ENCODE measurements around the gene CEP170. TPM values are rescaled to one million over a fixed set of nuclear protein-coding genes. Genes with fewer than 3 reads are reported as not detected.
A peak's percentile ranks its signal among the peaks of the same experiment; 100 is the strongest.

The CEP170 gene
- 101 and 107 TPM in 2 replicates for total RNA-seq (2014; rRNA removed; shearing (Covaris generic))
- 46.9 and 76.4 TPM in 2 replicates for polyA plus RNA-seq (2015; cell fraction: cytosol; rRNA removed)
- 186 and 189 TPM in 2 replicates for polyA plus RNA-seq (2015; cell fraction: nucleus; rRNA removed)

GRCh38 chr1:243254927-243255790, at the start of gene CEP170:
CEP170 (minus strand) TSS chr1:243255281; CDS start chr1:243225280, 30,001 bp downstream.
- in situ Hi-C loops (cut with HindIII; ENCODE audit: low pct_unique_long_range_greater_than_20kb, low sequenced_read_pairs), result no loop called here
- DNase-seq (ENCODE audit: low read depth, low spot score), result peak; percentile 99

DNA sequence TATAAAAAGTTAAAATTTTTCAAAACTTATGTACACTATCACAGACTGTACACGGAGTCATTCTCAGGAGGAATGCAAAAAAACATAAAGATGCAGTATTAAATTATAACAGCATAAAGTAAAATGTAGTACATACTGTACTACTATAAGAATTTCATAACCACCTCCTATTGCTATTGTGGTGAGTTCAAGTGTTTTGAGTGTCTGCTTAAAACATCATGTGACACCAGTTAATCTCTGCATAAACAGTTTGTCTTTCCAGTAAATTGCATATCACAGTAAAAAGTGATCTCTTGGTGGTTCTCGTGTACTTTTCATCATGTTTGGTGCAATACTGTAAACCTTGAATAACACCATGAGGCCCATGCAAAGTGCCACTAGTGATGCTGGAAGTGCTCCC, 46.0 kb upstream of the CEP170 start:
- in situ Hi-C loops (cut with HindIII; ENCODE audit: low pct_unique_long_range_greater_than_20kb, low sequenced_read_pairs), result no loop called here
- no peak for DNase-seq (ENCODE audit: low read depth, low spot score)

- no peak for DNase-seq (ENCODE audit: low read depth, low spot score)
- in situ Hi-C loops (cut with HindIII; ENCODE audit: low pct_unique_long_range_greater_than_20kb, low sequenced_read_pairs), result no loop called here
These were observed 44.0 kb upstream of the CEP170 start for GRCh38 chr1:243299069-243299468.

DNA sequence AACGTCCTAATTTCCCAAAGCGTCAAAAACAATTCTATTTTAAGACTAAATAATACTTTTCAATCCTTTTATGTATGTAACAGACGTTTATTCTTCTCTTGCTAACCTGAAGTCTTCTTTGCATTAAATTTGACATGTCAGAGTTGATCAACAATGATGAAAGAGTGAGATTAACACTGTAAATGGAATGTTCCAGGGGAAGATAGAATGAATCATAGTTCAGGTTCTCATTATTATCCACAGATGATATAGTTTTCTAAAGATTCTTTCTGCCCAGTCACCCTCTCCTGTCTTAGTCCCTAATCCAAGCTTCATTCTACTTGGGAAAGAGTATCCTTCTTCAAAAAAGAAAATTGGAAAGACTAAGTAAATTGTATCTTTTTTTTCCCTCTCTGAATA, 39.6 kb upstream of the CEP170 start:
- in situ Hi-C loops (cut with HindIII; ENCODE audit: low pct_unique_long_range_greater_than_20kb, low sequenced_read_pairs), result no loop called here
- DNase-seq (ENCODE audit: low read depth, low spot score), result no peak

DNA sequence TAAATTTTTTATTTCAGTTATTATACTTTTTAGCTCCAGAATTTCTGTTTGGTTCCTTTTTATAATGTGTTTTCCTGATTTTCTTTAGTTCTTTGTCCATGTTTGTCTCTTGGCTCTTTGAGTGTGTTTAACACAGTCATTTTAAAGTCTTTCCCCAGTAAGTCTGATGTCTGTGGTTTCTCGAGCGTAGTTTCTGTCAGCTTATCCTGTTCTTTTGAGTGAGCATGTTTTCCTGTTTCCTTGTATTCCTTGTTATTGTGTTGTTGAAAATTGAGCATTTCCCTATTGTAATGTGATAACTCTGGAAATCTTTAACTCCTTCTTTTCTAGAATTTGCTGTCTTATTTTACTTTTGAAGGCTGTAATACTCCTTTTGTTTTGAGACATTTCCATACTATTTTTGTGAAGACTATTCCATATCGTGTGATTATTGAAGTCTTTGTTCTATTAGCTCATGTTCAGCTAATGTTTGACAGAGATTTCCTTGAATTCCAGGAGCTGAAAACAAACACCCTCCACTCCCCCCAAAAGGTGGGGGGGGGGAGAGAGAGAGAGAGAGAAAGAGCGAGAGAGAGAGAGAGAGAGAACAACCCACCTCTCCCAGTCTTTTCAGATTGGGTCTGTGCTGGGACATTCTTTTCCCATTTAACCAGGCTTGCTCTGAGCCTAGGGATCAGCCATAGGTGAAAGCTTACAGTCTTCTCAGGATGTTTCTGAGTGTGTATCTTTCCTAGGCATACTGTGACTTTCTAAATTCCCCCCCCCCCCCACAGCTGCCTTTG, 39.1 kb upstream of the CEP170 start:
- in situ Hi-C loops (cut with HindIII; ENCODE audit: low pct_unique_long_range_greater_than_20kb, low sequenced_read_pairs), result no loop called here
- DNase-seq (ENCODE audit: low read depth, low spot score), result no peak

DNA sequence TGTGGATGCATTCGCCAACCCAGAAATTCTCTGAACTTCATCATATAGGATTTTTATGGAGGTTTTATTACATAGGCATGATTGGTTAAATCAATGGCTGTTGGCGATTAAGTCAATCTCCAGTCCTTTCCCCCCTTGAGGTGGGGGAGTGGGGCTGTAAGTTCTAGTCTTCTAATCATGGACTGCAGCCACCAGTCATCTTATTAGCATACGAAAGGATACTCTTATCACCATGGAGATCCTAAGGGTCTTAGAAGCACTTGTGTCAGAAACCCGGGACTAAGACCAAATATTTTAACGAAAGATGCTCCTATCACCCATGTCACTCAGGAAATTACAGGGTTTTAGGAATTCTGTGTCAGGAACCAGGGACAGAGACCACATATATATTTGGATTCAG, 37.0 kb upstream of the CEP170 start:
- in situ Hi-C loops (cut with HindIII; ENCODE audit: low pct_unique_long_range_greater_than_20kb, low sequenced_read_pairs), result no loop called here
- no peak for DNase-seq (ENCODE audit: low read depth, low spot score)

- DNase-seq (ENCODE audit: low read depth, low spot score), result no peak
- in situ Hi-C loops (cut with HindIII; ENCODE audit: low pct_unique_long_range_greater_than_20kb, low sequenced_read_pairs), result no loop called here
These were observed 36.2 kb upstream of the CEP170 start for GRCh38 chr1:243291292-243291691.

DNA sequence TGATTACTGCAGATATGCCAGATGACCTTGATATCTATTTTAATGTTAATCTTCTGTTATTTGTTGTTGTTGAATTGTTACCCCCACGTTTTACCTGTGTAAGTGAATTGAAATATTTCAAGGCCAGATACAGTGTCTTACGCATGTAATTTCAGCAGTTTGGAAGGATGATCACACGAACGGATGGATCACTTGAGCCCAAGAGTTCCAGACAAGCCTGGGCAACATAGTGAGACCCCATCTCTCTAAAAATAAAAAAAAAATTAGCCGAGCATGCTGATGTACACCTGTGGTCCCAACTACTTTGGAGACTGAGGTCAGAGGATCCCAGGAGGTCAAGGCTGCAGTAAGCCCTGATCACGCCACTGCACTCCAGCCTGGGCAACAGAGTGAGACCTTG, 33.0 kb upstream of the CEP170 start:
- DNase-seq (ENCODE audit: low read depth, low spot score), result no peak
- in situ Hi-C loops (cut with HindIII; ENCODE audit: low pct_unique_long_range_greater_than_20kb, low sequenced_read_pairs), result no loop called here

DNA sequence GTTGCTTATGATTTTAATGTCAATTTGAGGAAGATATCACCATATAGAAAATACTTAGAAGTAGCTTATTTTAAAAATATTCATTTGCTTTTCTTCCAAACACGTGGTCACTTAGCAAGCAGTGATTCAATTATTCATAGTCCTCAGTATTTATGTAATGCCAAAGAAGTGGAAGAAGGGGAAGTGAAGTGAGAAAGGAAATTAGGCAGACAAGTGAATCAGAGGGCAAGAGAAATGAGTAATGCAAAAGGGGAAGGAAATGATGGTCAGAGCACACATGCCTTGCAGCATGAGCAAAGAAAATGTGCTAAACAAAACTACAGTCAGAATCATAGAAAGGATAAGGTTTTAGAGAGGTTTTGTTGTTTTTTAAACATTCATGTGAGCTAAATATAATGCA, 32.6 kb upstream of the CEP170 start:
- peak; percentile 20 for DNase-seq (ENCODE audit: low read depth, low spot score)
- in situ Hi-C loops (cut with HindIII; ENCODE audit: low pct_unique_long_range_greater_than_20kb, low sequenced_read_pairs), result no loop called here

- no peak for DNase-seq (ENCODE audit: low read depth, low spot score)
- in situ Hi-C loops (cut with HindIII; ENCODE audit: low pct_unique_long_range_greater_than_20kb, low sequenced_read_pairs), result no loop called here
These were observed 32.0 kb upstream of the CEP170 start for GRCh38 chr1:243287123-243287460.

DNA sequence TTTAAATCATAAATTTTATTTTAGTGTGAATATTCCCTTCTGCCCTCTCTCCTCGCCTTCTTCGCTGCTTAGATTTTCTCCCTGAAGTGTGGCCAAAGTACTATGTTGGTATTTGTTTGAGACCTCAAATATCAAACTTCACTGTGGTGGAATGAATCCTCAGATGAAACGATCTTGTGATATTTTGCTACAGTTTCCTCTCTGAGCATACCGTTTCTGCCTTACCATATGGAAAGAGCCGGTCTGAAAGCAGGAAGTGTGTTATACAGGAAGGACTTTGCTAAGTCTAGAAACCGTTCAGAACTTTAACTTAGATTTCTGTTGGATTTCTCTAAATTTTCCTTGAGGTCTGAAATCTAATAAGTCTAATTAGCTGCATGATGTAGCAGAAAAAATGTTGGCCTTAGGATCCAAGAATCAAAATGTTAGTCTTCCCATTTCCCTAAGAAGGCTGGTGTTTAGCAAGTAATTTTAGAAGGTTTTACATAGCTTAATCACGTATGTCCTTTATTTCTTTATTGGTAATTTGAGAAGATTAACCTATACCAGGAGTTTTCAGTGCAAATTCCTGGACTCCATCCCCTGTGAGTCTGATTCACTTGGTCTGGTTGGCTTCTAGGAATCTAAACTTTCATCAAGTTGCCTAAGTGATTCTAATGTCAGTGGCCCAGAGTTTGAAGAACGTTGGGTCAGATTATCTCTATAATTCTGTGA, 31.5 kb upstream of the CEP170 start:
- in situ Hi-C loops (cut with HindIII; ENCODE audit: low pct_unique_long_range_greater_than_20kb, low sequenced_read_pairs), result no loop called here
- no peak for DNase-seq (ENCODE audit: low read depth, low spot score)

GRCh38 chr1:243281672-243282071, 26.6 kb upstream of the CEP170 start:
- no peak for DNase-seq (ENCODE audit: low read depth, low spot score)
- in situ Hi-C loops (cut with HindIII; ENCODE audit: low pct_unique_long_range_greater_than_20kb, low sequenced_read_pairs), result no loop called here

DNA sequence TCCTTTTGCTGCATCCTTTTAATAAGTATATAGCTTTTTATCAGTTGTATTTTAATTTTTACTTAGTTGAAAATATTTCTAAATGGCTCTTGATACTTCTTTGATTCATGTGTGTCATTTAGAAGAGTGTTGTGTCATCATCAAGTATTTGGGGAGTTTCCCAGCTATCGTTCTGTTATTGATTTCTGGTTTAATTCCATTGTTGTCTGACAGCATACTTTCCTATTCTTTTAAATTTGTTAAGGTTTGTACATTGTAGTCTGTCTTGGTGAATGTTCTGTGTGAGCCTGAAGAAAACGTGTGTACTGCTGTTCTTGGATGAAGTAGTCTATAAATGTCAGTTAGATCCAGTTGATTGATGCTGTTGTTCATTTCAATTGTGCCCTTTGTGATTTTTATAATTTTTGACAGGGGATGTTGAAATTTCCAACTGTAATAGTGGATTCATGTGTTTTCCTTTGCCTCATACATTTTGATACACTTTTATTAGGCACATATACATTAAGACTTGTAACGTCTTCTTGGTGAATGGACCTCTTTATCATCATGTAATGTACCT, 25.6 kb upstream of the CEP170 start:
- in situ Hi-C loops (cut with HindIII; ENCODE audit: low pct_unique_long_range_greater_than_20kb, low sequenced_read_pairs), result no loop called here
- no peak for DNase-seq (ENCODE audit: low read depth, low spot score)

DNA sequence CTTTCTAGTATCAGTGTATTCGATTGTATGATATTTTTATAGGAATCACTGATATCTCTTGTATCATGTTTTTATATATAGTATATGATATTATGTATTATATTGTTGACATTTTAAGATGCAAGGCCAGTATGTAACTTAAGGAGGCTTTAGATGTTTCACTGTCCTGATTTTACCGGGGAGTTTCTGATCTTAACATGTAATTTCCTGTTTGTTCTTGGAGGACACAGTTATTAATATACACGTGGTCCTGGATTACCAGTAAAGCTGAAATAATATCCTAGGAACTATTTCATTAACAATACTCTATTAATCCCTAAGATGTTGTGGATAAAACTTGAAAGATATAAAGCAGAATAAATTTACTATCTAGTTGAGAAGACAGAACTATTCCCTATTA, 20.2 kb upstream of the CEP170 start:
- no peak for DNase-seq (ENCODE audit: low read depth, low spot score)
- in situ Hi-C loops (cut with HindIII; ENCODE audit: low pct_unique_long_range_greater_than_20kb, low sequenced_read_pairs), result no loop called here

GRCh38 chr1:243273945-243274344, 18.9 kb upstream of the CEP170 start:
- in situ Hi-C loops (cut with HindIII; ENCODE audit: low pct_unique_long_range_greater_than_20kb, low sequenced_read_pairs), result no loop called here
- DNase-seq (ENCODE audit: low read depth, low spot score), result no peak

GRCh38 chr1:243273506-243273905, 18.4 kb upstream of the CEP170 start:
- in situ Hi-C loops (cut with HindIII; ENCODE audit: low pct_unique_long_range_greater_than_20kb, low sequenced_read_pairs), result no loop called here
- no peak for DNase-seq (ENCODE audit: low read depth, low spot score)

GRCh38 chr1:243272401-243272800, 17.3 kb upstream of the CEP170 start:
- in situ Hi-C loops (cut with HindIII; ENCODE audit: low pct_unique_long_range_greater_than_20kb, low sequenced_read_pairs), result no loop called here
- DNase-seq (ENCODE audit: low read depth, low spot score), result no peak

DNA sequence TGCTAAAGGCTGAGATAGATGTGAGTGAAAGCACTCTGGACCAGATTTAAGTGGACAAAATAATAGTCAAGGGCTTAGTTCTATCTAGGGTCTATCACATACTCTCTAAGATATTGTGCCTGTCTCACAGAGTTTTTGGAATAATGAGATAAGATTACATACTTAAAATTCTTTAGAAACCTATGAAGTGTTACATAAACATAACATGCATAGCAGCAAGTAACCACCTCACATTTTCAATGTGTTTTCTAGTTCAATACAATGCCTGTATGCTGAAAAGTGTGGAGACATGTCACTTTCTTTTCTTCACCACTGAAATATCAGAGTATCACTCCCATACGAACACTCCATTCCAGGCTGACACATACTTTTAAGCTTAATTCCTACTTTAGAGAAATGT, 16.9 kb upstream of the CEP170 start:
- DNase-seq (ENCODE audit: low read depth, low spot score), result no peak
- in situ Hi-C loops (cut with HindIII; ENCODE audit: low pct_unique_long_range_greater_than_20kb, low sequenced_read_pairs), result no loop called here

Measured in SK-MEL-5 (cell line).